Ascending aorta (tissue), 2 donors: ENCODE results near the gene VWA8. TPM values are rescaled to one million over a fixed set of nuclear protein-coding genes. Genes with fewer than 3 reads are reported as not detected.

Source experiments
- DNase-seq, 2 donors: peaks; one replicate each; pipeline ENCODE4 v3.0.0-alpha.2; 2019; ENCODE audit warnings: low spot score in 2 of 2
- H3K27ac ChIP-seq, 2 donors: fragments of 200-600 bp; sonication (generic); one replicate each; pipeline ENCODE4 v1.5.1; 2016 to 2017; ENCODE audit warnings: mild to moderate bottlenecking in 1 of 2
- H3K27me3 ChIP-seq: fragments of 200-600 bp; sonication (generic); one replicate; pipeline ENCODE4 v1.5.1; 2017
- H3K36me3 ChIP-seq, 2 donors: fragments of 200-600 bp; sonication (generic); one replicate each; pipeline ENCODE4 v1.5.1; 2016
- H3K4me1 ChIP-seq, 2 donors: fragments of 200-600 bp; sonication (generic); one replicate each; pipeline ENCODE4 v1.5.1; 2016 to 2017; ENCODE audit warnings: mild to moderate bottlenecking in 1 of 2
- H3K4me3 ChIP-seq, 2 donors: fragments of 200-600 bp; sonication (generic); one replicate each; pipeline ENCODE4 v1.5.1; 2016 to 2017; ENCODE audit warnings: mild to moderate bottlenecking in 1 of 2
- H3K9me3 ChIP-seq, 2 donors: fragments of 200-600 bp; sonication (generic); one replicate each; pipeline ENCODE4 v1.5.1; 2016
- intact Hi-C: fragments of 100-400 bp; cut with DNase I; formaldehyde crosslinking; loops from one replicate; pipeline ENCODE4 v1.15.1; 2023
- total RNA-seq: library from RNA; depleted of rRNA; stranded (reverse); fragments of >200 nt; gene quantifications from one replicate; pipeline ENCODE4 v1.1.0, GENCODE V29; 2016
- TF ChIP-seq, protein P1 (sequence below), 3 experiments: fragments of 200-600 bp in 2 of 3; fragments of 450-650 bp in 1 of 3; sonication (generic) in 2 of 3; IDR thresholded peaks; one replicate each; pipeline ENCODE4 v1.5.1; 2016 to 2019; ENCODE audit warnings: antibody characterized with exemption in 3 of 3, mild to moderate bottlenecking in 1 of 3, moderate library complexity in 1 of 3

VWA8 gene
- total RNA-seq, 1 donor from 2014 or later, result 10.4 TPM

DNA sequence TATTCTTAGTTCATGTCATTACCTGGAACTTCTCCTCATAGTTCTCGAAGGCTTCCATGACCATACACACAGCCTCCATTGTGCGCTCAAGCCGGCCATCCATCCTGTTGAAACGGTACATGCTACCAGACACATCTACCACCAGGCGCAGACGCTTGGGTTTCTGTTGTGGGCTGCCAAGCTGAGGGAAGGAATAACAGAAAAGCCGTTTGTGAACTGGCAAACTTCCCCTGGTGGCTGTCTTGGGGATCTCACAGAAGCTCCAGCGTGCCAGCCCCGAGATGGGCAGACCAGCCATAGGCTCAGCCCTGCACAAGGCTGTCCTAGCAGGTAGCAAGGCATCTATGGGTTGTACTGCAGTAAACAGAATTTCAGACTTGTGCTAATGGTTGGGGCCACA lies 373.4 kb downstream of the VWA8 start:
- H3K27ac ChIP-seq, result no peak overlapping the region
- TF ChIP-seq, protein P1, sequence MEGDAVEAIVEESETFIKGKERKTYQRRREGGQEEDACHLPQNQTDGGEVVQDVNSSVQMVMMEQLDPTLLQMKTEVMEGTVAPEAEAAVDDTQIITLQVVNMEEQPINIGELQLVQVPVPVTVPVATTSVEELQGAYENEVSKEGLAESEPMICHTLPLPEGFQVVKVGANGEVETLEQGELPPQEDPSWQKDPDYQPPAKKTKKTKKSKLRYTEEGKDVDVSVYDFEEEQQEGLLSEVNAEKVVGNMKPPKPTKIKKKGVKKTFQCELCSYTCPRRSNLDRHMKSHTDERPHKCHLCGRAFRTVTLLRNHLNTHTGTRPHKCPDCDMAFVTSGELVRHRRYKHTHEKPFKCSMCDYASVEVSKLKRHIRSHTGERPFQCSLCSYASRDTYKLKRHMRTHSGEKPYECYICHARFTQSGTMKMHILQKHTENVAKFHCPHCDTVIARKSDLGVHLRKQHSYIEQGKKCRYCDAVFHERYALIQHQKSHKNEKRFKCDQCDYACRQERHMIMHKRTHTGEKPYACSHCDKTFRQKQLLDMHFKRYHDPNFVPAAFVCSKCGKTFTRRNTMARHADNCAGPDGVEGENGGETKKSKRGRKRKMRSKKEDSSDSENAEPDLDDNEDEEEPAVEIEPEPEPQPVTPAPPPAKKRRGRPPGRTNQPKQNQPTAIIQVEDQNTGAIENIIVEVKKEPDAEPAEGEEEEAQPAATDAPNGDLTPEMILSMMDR (IDR thresholded peaks at IDR 0.05), result no peak
- H3K4me1 ChIP-seq, result no peaks in the 10 kb centered on the region
- intact Hi-C loops, result no loop called here
- H3K36me3 ChIP-seq, result peaks cover 3 to 11% of the 10 kb centered on the region in 2 donors
- no peak for DNase-seq
- H3K27me3 ChIP-seq, result no peaks in the 10 kb centered on the region
- no peak overlapping the region for H3K4me3 ChIP-seq
- no peaks in the 10 kb centered on the region for H3K9me3 ChIP-seq

DNA sequence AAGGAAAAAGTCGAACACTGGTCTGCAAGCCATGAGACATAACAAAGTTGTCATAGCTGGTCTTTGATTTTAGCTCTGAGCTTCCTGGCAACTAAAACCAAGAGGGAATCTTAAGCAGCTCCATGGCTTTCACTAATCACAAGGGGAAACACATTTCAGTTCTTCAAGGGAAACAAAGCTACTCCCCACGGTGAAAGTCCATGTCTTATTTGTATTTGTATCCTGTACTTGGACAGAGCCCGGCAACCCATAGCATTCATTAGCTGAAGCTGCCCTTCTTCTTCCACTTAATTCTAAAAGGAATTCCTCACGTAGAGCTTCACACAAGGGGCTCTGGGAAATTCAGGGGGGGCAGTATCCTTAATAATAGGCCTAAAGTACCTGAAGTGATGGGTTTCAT lies 374.7 kb downstream of the VWA8 start:
- no peak for DNase-seq
- Histone ChIP-seq H3K27me3 (no peaks in the 10 kb centered on the region), H3K36me3 (peaks cover 3 to 11% of the 10 kb centered on the region in 2 donors), H3K4me1 (peaks cover 0 to 3% of the 10 kb centered on the region in 2 donors), H3K9me3 (no peaks in the 10 kb centered on the region), H3K4me3 (no peak overlapping the region), H3K27ac (no peak overlapping the region)
- TF ChIP-seq, protein P1 (IDR thresholded peaks at IDR 0.05), result no peak
- intact Hi-C loops, result no loop called here

DNA sequence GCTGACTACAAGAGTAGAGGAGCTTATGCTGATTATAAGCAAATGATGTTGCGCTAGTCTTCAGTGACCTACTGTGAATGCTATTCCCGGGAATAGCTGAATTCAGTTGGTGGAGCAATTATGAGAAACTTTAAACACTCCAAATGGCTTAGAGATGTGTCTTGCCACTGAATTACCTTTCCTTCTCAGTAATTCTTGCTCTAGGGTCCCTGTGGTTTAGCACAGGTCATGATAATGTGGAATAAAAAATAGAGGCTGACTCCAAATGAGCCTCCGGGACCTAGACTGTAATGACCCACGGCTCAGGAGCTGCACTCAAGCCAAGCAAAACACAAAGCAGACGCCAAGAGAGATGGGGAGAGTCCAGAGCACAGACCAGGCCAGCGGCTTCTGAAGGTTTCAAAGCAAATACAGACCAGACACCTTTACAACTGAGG lies 378.9 kb downstream of the VWA8 start:
- H3K36me3 ChIP-seq, result peaks cover 0 to 3% of the 10 kb centered on the region in 2 donors
- H3K9me3 ChIP-seq, result no peaks in the 10 kb centered on the region
- TF ChIP-seq, protein P1 (IDR thresholded peaks at IDR 0.05), result no peak
- DNase-seq, result no peak
- H3K4me1 ChIP-seq, result peaks cover 0 to 3% of the 10 kb centered on the region in 2 donors
- H3K27ac ChIP-seq, result no peak overlapping the region
- no peak overlapping the region for H3K4me3 ChIP-seq
- no peaks in the 10 kb centered on the region for H3K27me3 ChIP-seq
- intact Hi-C loops, result no loop called here

DNA sequence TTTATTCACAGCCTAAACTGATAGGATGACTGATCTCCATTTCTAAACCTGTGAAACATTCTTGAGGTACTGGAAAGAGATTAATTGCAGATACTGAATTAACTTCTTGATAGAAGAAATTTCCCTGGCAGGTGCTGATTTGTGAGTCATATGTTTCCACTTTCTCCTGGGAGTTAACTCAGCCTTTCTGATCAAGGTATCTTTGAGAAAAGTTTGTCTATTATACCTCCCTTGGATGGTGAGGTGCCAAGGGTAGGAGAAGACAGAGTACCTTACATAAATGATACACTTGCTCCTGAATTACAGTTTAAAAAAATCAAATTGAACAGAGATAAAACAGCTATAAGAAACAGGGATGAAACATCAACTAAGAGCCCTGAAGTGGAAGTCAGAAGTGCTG lies 380.6 kb downstream of the VWA8 start:
- H3K4me1 ChIP-seq, result peaks cover 0 to 3% of the 10 kb centered on the region in 2 donors
- no peak overlapping the region for H3K4me3 ChIP-seq
- H3K36me3 ChIP-seq, result no peaks in the 10 kb centered on the region
- H3K9me3 ChIP-seq, result no peaks in the 10 kb centered on the region
- TF ChIP-seq, protein P1 (IDR thresholded peaks at IDR 0.05), result no peak
- DNase-seq, result no peak
- no peaks in the 10 kb centered on the region for H3K27me3 ChIP-seq
- intact Hi-C loops, result no loop called here
- H3K27ac ChIP-seq, result no peak overlapping the region

DNA sequence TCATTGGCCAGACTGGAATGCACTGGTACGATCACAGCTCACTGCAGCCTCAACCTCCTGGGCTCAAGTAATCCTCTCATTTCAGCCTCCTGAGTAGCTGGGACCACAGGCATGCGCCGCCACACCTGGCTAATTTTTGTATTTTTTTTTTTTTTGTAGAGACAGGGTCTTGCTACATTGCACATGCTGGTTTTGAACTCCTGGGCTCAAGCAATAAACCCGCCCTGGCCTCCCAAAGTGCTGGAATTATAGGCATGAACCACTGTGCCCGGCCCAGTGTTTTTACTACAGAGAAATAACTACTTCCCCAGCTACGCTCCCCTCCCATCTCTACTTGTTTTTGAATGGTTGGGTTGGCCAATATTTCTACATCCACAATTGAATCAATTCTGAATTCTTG lies 381.0 kb downstream of the VWA8 start:
- H3K27ac ChIP-seq, result no peak overlapping the region
- H3K9me3 ChIP-seq, result no peaks in the 10 kb centered on the region
- TF ChIP-seq, protein P1 (IDR thresholded peaks at IDR 0.05), result no peak
- H3K4me1 ChIP-seq, result peaks cover 0 to 3% of the 10 kb centered on the region in 2 donors
- no peaks in the 10 kb centered on the region for H3K27me3 ChIP-seq
- H3K36me3 ChIP-seq, result no peaks in the 10 kb centered on the region
- DNase-seq, result no peak
- intact Hi-C loops, result loop anchor here (5.0 kb wide), 1 partner anchor 72 kb away; no protein-coding TSS in a partner anchor
- no peak overlapping the region for H3K4me3 ChIP-seq

DNA sequence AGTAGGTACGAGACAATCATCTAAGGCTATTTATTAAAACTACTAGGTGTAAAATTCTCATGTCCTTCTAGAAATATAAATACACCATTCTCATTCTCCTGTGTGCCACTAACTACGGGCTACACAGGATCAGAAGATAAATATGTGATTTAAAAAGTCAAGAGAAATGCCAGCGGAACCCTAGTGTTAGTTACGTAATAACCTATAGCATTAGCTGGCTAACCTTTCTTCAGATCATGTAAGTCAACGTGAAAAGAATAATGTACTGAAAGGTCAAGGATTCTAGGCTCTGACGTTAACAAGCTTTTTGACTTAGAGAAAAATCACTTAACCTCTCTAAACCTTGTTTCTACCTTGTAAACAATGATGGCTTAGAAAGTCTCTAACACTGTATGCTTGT lies 381.7 kb downstream of the VWA8 start:
- no peak overlapping the region for H3K4me3 ChIP-seq
- H3K27ac ChIP-seq, result no peak overlapping the region
- no peaks in the 10 kb centered on the region for H3K36me3 ChIP-seq
- H3K27me3 ChIP-seq, result no peaks in the 10 kb centered on the region
- H3K4me1 ChIP-seq, result peaks cover 0 to 3% of the 10 kb centered on the region in 2 donors
- TF ChIP-seq, protein P1 (IDR thresholded peaks at IDR 0.05), result no peak
- no peak for DNase-seq
- H3K9me3 ChIP-seq, result no peaks in the 10 kb centered on the region
- intact Hi-C loops, result loop anchor here (5.0 kb wide), 1 partner anchor 73 kb away; no protein-coding TSS in a partner anchor
